ENCODE data around the gene STK4.

Gene STK4

GRCh38 chr20:44966030-44966961 is at the start of gene STK4:
TSS of gene STK4 (plus strand) at chr20:44966512. CDS start at chr20:44966569, 57 bp downstream.
- DNase-seq (ENCODE audit: low read depth): peak; percentile 94

GRCh38 chr20:44916586-44916985 is 49.7 kb upstream of the STK4 start:
- no peak for DNase-seq (ENCODE audit: low read depth)

- no peak for DNase-seq (ENCODE audit: low read depth)
These were observed 48.9 kb upstream of the STK4 start for GRCh38 chr20:44917399-44917798.

DNA sequence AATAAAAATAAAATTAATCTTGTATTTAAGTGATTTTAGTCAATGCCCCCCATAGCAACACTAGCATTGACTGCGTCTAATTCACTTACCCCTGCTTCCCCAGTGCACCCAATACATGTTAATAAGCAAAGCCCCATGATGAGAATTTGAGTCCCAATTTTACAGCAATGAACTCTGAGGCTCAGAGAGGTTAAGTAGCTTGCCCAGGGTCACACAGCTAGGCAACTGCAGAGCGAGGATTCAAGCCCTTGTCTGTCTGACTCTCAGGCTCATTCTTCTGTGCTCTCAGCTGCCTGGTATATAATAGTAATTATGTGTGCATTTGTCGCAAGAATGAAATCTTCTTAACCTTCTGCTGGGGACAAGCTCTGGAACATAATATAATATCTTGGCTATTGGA is 48.0 kb upstream of the STK4 start:
- no peak for DNase-seq (ENCODE audit: low read depth)

GRCh38 chr20:44918761-44919160 is 47.6 kb upstream of the STK4 start:
- no peak for DNase-seq (ENCODE audit: low read depth)

- no peak for DNase-seq (ENCODE audit: low read depth)
These were observed 44.9 kb upstream of the STK4 start for GRCh38 chr20:44921447-44921846.

DNA sequence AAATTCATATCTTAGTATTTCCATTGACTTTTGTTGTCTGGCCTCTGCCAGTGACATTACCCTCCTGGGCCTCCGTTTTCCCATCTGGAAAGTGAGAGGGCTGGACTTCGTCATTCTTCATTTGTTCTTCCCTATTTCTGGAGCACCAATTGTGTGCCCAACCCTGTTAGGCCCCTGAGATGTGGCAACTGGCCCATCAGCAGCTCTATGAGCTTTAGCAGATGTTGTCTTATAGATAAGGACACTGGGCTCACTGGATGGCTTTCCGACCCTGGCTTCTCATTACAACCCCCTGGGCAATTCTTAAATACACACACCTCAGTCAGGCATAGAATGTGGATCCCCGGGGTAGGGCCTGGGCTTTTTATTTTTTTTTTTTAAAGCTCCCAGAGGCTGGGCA is 41.8 kb upstream of the STK4 start:
- no peak for DNase-seq (ENCODE audit: low read depth)

DNA sequence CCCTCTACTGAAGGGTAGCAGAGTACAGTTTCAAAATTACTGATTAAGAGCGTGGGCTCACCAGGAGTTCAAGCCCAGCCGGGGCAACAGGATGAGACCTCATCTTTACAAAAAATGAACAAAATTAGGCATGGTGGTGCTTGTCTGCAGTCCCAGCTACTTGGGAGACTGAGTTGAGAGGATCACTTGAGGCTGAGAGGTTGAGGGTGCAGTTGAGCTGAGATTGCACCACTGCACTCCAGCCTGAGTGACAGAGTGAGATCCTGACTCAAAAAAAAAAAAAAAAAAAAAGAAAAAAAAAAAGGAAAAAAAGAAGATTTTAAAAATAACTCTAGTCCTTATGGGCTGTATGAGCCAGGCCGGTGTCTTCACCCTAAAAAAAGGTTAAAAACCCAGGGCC is 37.7 kb upstream of the STK4 start:
- DNase-seq (ENCODE audit: low read depth): no peak

GRCh38 chr20:44930517-44931168 is 35.7 kb upstream of the STK4 start:
- DNase-seq (ENCODE audit: low read depth): no peak

GRCh38 chr20:44931911-44932310 is 34.4 kb upstream of the STK4 start:
- no peak for DNase-seq (ENCODE audit: low read depth)

- DNase-seq (ENCODE audit: low read depth): no peak
These were observed 33.4 kb upstream of the STK4 start for GRCh38 chr20:44932916-44933315.

DNA sequence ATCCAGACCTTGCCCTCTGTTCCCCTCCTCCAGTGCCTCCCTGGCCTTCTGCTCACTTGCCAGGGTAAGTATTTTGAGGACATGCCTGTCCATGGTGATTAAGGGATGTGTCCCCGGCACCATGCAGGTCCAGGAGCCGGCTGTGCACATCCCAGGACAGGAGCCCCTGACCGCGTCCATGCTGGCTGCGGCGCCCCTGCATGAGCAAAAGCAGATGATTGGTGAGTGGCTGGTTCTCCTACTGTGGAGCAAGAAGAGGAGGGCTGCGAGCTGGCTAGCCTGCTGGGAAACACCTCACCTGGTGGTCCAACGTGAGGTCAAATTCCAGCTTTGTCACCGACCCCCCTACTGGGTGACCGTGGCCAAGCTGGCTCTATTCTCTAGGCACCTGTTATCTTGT is 29.8 kb upstream of the STK4 start:
- no peak for DNase-seq (ENCODE audit: low read depth)

- DNase-seq (ENCODE audit: low read depth): no peak
These were observed 27.7 kb upstream of the STK4 start for GRCh38 chr20:44938637-44939036.

- no peak for DNase-seq (ENCODE audit: low read depth)
These were observed 25.1 kb upstream of the STK4 start for GRCh38 chr20:44941120-44941691.

DNA sequence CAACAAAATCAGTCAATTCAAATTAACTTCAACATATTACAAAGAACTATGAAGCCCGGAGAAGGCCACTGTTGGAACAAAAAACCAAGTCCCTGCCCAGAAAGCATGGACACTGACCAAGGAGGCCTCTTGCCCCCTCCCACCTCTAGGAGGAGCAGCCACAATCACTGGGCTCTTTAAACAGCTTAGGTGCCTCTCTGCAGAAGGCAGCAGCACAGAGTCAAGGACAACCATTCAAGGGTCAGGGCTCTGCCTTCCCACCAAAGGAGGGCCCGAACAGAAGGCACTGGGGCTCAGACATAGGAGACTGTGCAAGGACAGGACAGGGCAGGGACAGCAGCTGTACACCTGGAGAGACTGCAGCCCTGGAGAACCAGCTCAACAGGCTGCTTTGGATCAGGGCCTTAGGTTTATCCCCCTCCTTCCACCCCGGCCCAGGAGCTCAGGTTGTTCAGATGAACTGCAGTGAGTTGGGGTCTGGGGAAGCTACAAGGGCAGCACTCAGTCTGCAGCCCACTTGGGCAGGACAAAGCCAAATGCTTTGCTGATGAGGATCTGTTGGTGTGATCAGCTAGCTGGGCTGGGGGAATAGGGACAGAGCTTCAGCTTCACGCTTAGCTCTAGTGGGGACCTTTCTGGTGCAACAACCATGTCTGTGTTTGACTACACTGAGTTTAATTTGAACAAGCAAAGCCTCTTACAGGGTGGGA is 23.9 kb upstream of the STK4 start:
- DNase-seq (ENCODE audit: low read depth): no peak

GRCh38 chr20:44943828-44944227 is 22.5 kb upstream of the STK4 start:
- DNase-seq (ENCODE audit: low read depth): no peak

- no peak for DNase-seq (ENCODE audit: low read depth)
These were observed 21.1 kb upstream of the STK4 start for GRCh38 chr20:44945261-44945660.

DNA sequence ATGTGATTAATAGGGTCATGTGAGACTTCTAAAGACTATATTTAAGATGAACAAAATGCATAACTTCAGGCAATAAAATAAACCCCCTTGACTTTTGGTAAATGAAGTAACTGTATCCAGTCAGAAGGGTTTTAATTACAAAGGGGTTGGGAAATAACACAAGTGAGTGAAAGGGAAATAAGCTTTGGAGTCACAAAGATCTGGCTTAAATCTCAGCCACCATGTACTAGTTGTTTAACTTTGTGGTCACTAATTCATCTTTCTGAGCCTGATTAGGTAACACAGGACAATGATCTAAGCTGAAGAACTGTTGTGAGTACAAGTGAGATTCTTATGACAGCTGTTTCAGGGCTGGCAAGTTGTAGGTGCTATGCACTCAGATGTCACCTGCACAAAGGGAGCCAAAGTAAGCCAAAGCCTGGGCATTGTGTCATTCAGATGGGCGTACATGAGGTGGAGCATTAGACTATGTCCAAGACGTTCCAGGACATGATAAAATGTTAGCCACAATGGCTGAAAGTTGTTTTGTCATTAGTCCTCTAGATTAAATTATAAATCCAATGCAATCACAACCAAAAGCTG is 19.9 kb upstream of the STK4 start:
- no peak for DNase-seq (ENCODE audit: low read depth)

DNA sequence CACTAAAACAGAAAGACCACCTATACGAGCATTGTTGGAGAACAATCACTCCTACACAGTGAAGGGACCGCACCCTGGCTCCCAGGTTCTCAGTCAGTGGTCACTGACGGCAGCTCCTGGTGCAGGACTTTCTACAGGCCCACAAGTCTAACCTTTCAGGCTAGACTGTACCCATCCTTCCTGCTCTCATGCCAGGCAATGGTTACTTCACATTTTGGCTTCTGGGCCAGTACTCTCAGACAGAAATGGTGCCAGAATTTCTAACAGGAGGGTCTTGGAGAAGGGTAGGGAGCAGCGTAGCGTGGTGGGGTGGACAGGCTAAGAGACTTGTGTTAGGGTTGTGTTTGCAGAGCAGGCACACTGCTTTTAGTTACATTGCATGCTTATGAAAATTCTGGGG is 18.2 kb upstream of the STK4 start:
- DNase-seq (ENCODE audit: low read depth): no peak

DNA sequence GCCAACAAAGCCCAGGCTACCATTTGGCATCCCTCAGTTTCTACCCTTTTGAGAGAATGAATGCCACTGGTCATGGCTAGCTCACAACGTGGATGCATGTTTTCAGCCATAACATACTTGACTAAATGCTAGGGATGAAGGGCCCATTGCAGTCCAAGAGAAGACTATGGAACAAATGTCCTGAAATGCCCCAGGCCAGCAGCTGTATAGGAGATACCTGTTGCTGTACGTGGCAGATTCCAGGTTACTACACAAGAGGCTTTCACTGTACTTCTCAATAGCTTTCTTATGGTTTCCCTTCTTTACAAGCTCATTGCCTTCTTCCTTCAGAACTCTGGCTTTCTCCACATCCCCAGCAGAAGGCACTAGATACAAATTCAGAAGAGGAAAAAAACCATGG is 17.8 kb upstream of the STK4 start:
- DNase-seq (ENCODE audit: low read depth): no peak

GRCh38 chr20:44950368-44950767 is 15.9 kb upstream of the STK4 start:
- no peak for DNase-seq (ENCODE audit: low read depth)

GRCh38 chr20:44952731-44953130 is 13.6 kb upstream of the STK4 start:
- DNase-seq (ENCODE audit: low read depth): no peak

Measured in activated T-helper 9 cell treated with anti-CD3 and anti-CD28 coated beads, Interleukin-2, amount 50 U/mL, for 16 hours (primary cell).